CD4-positive, alpha-beta T cell treated with Interleukin-2 at 100 ng/mL for 4 hours (primary cell): ENCODE measurements around the gene ZNF674.

Source experiments
- DNase-seq: peaks from one replicate; pipeline ENCODE4 v3.0.0-alpha.2; 2020; ENCODE audit warnings: low spot score

The ZNF674 gene

DNA sequence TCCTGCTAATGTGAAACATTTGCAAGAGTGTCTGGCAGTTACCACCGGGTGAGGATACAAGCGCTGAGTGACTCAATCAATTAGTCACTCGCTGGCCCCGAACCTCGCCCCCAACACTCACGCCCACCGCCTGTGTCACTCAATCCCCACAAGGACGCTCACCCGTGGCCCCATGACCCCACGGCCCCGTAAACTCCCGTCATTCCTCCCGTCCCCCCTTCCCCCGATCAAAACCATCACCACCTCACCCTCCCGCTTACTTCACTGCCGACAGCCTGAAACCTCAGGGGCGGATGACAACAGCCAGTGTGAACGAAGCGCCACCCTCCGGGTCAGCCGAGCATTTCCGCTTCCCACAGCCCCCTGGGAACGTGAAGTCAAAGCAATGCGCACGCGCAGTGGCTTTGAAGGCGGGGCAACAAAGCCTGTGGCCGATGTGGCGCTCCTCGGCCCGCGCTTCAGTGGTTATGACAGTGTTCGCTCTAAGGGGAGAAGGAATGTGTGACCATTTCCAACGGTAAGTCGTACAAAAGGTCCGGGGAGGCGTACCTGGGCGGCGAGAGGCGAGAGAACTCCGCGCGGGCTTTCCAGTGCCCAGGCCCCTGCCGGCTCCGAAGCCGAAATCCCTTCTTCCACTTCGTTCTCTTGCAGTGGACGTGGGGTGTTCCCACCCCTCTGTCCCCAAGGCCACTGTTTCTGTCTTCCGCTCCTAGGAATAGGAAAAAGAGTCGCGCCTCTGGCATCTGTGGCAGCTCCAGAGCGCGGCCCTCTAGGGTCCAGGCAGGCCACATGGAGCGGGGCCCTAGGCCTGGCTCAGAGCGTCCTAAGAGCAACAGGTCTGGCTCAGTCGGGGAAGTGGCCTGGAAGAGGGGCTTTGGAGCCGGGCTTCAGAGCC lies at the start of gene ZNF674:
ZNF674 (minus strand) TSS at position 311 of the 895 bp plus-strand sequence. CDS start 3,334 bp downstream, outside the sequence.
- peak; percentile 92 for DNase-seq

DNA sequence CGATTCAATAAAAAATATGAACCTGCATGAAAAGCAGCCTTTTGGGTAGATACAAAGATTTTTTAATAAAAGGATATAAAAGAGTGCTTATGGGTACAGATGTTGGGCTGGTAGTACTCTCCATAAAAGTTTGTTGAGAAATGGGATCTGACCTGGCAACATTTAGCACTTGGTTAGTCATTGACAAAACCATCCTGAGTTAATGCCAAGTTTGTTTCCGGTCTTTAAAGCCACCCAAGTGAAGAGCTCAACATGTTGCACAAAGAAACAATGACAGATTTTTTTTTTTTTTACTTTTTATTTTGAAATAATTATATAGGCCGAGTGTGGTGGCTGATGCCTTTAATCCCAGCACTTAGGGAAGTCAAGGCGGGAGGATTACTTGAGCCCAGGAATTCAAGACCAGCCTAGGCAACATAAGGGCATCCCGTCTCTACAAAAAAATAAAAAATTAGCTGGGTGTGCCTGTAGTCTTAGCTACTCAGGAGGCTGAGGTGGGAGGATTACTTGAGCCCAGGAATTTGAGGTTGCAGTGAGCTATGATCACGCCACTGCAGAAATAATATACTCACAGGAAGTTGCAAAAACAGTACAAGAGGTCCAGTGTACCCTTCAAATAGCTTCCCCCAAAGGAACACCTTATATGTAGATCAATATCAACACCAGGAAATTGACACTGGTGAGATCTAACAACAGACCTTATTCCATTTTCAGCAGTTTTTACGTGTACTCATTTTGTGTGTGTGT lies 44.9 kb upstream of the ZNF674 start:
- no peak for DNase-seq

DNA sequence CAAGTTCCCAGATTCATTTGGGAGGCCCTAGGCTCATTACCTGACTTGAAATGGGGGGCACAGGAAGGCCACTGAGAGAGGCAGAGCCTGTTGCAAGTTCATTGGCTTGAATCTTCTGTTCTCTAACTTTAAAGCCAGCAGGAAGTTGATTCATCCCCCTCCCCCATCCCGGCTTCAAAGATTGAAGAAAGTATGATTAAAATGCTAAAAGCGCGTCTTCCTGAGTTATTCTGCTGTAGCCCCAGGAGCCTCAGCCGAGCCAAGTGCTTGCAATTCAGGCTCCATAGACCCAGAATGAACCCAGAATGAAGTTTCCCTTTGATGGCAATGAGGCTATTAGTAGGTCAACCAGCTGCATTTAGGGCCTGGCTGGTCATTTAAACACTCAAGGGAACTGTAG lies 43.0 kb upstream of the ZNF674 start:
- peak; percentile 51 for DNase-seq

DNA sequence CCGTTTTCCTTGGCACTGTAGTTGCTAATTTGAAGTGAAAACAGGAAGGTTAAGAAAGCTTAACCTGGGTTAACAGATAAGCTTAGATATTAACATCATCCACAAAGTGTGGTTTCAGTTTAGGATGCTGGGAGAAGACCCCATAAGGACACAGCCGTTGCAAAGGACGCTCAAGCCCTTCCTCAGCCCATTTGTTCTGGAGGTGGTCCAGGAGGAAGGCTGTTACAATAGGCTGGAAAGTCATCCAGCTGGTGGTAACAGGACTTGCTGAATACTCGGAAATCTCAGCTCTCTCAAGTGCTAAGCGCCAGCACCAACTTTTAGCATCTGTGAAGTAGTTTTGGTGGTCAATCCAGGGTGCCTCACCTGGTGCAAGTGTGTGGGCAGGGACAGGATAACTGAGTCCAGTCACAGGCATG lies 42.5 kb upstream of the ZNF674 start:
- DNase-seq, result no peak

DNA sequence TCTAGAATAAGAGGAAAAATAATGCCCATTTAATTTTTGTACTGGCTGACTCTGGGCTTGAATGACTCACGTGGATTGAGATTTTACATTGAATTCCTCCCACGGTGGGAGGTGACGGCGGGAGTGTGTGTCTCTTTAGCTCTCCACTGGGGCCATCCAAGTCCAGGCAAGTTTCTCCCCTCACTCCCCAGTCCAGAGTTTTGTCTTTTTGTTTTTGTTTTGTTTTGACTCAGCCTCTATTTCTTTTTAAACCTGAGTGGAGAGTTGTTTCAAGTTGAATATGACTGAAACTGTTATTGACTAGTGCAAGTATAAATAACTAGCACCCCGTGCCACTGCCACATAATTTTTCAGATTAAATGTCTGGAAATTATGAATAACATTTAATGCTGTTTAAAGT lies 41.9 kb upstream of the ZNF674 start:
- no peak for DNase-seq

DNA sequence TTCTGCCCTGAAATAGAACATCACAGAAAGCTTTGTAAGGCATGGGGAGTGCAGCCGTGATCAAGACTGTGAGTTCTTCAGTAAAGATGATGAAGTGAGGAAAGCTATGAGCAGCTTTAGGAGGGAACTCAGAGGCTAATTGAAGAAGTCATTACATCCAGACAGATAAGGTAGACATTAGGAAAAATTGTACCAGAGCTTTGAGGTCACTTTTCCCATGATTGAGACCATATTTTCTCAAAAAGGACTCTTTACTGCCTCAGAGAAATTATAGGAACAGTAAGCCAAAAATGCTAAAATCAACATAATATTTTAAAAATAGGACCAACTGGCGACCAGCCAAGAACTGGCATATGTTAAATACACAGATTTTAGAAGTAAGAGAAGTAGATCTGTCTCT lies 39.5 kb upstream of the ZNF674 start:
- DNase-seq, result no peak

DNA sequence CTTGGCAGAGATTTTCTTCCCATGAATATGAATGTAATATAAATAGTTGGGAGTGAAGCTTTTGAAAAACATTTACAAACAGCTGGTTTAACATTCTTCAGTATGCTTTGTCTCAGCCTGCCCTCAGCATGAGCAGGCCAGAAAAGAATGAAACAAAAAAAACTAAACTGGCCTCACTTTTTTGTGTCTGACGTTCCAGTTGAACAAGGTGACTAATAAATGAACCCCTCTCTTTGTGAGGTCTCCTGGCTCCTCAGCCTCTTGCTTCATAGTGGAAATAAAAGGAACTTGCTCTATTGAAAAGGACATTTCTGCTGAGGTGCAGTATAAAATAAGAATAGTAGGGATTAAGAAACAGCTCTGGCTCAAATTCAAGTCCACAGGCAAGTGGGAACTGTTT lies 37.7 kb upstream of the ZNF674 start:
- no peak for DNase-seq

DNA sequence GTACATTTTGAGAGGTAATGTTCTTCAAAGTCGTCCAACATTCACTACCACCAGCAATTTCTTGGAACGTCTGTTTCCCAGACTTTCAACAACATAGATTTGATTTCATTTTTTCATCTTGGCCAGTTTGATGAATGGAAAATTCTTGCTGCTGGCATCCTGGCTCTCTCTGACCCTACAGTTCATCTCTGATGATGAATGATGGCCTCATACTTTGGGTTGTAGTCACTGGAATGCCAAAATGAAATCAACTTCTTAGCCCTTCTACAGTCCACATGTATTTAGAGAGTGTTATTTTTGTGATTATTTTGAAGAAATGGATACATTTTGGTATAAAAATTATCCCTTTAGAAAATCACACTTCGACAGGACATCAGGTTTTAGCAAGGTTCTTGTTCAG lies 37.1 kb upstream of the ZNF674 start:
- DNase-seq, result no peak

DNA sequence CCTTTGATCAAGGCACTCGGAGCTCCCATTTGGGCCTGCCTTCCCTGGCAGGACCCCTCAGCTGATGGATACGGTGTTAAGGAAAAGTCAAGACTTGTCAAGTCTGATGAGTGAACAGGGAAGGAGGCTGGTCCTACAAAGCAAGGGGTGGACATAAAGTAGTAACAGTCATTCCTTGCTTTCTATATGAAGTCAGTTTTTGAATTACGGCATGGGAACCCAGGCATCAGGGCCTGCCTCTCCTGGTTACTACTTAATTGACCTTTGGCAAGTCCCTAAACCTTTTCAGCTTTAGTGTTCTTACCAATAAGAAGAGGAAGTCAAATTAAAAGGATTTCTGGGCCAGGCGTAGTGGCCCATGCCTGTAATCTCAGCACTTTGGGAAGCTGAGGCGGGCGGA lies 35.4 kb upstream of the ZNF674 start:
- DNase-seq, result no peak

DNA sequence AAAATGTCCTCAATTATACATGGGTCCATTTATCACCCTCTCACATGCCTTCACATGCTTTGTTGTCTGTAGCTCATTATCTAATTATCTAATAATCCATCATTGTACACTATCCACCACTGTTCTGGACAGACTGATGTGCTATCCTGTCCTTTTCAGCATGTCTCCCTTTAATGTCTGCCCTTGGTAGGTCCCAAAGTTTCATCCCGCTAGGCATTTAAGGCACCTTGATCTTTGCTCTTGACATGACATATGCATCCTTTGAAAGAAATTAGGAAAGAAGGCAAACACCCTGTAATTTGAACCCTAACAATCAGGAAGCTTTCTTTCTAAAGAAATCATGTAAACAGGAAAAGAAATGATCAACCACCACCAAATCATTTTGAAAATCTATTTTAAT lies 34.0 kb upstream of the ZNF674 start:
- no peak for DNase-seq

DNA sequence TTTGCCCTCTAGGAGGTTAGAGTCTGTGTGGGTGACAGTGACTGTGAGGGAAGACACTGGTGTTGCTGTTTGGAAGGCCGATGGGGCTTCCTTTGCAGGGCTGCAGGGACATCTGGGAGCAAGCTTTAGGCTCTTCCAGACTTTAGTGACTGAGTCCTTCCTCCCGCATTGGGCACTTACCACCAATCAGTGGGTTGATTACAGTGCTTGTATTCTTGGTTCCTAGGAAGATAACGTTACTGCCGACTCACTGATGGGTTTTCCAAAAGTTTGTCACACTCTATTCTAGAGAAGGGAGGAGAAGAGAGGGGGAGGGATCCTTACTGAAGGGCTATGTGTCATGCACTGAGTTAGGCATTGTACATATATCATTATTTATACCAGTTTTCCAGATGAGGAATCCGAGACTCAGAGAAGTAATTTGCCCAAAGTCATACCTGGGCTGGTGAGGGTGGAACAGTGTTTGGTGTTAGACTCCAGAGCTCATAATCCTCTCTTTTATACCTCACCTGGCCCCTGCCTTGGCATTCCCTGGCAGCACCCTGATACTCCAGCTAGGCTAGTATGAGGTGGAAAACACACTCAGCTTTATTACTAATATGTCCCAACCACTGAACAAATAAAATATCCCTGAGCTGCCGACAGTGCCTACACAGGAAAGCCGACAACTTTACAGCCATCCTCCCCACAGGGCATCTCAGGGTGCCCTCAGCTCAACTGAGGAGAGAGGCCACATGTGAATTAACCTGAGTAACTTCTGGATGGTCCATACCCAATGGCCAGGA lies 32.2 kb upstream of the ZNF674 start:
- DNase-seq, result no peak

DNA sequence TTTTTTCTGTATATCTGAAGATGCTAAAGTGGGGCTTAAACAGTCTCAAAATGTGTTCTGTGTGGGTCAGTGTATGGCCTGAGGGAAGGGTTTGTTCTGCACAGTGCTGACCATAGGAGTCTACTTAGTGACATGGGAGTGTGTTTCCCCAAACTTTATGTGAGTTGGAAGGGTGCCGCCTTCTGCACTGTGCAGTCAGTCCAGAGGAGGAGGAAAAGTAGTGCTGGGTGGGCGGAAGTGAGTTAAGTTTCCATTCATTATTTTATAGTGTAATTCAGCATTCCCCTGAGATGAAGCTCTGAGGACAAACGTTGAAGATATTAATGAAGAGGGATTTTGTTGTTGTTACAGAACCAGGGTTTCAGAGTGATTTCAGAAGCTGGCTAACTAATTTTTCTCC lies 31.2 kb upstream of the ZNF674 start:
- DNase-seq, result no peak

DNA sequence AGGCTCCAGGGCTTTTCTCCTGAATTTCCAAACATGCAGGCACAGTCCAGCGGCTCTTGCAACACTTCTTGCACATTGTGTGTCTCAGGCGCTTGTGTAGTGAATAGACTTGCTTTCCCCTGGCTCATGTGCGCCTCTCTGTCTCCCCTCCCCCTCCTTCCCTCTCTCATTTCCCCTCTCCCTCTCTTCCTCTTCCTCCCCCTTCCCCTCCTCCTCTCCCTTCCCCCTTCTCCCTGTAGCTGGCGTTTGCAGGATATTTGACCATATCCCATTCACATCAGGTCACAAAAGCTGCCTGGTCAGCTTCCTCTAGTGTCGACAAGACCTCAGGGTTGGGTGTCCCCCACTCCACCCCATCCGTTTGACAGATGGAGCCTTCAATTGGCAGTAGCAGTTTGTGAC lies 30.8 kb upstream of the ZNF674 start:
- no peak for DNase-seq

DNA sequence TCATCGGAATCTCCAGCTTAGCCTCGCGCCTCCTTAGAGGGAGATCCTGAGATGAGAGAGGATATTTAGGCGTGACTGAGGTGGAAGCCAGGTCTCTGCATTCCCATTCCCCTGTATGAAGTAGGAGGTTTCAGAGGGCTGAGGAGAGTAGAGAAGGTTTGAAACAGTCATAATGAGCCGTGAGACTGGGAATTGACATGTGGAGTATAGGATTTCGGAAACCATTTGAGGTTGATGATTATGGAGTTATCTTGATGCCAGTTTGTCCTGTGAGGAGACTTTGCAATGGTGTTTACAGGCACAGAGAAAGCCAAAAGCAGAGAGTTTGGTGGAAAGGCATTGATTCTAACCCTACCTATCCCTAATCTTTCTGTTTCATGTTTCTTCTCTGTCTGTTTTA lies 30.4 kb upstream of the ZNF674 start:
- DNase-seq, result no peak

DNA sequence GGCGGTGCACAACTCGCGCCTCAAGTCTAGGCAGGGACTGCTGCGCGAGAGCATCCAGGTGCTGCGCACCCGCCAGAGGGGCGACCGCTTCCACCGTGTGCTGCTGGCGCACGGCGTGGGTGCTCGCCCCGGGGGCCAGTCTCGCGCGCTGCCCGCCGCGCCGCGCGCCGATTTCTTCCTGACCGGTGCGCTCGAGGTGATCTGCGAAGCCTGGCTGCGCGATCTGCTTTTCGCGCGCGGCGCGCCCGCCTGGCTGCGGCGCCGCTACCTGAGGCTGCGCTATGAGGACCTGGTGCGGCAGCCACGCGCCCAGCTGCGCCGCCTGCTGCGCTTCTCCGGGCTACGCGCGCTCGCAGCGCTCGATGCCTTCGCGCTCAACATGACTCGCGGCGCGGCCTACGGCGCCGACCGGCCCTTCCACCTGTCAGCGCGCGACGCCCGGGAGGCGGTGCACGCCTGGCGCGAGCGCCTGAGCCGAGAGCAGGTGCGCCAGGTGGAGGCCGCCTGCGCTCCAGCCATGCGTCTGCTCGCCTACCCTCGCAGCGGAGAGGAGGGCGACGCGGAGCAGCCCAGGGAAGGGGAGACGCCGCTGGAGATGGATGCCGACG lies 29.7 kb upstream of the ZNF674 start:
- peak; percentile 47 for DNase-seq

DNA sequence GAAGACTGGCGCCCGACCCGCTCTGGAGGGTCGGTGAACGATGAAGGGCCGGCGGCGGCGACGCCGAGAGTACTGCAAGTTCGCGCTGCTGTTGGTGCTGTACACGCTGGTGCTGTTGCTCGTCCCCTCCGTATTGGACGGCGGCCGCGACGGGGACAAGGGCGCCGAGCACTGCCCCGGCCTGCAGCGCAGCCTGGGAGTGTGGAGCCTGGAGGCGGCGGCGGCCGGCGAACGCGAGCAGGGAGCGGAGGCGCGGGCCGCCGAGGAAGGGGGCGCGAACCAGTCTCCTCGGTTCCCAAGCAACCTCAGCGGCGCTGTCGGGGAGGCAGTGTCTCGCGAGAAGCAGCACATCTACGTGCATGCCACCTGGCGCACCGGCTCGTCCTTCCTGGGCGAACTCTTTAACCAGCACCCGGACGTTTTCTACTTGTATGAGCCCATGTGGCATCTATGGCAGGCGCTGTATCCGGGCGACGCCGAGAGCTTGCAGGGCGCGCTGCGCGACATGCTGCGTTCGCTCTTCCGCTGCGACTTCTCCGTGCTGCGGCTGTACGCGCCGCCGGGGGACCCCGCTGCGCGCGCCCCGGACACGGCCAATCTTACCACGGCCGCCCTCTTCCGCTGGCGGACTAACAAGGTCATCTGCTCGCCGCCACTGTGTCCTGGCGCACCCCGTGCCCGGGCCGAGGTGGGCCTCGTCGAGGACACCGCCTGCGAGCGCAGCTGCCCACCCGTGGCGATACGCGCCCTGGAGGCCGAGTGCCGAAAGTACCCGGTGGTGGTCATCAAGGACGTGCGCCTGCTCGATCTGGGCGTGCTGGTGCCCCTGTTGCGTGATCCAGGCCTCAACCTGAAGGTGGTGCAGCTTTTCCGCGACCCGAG lies 28.9 kb upstream of the ZNF674 start:
- DNase-seq, result peak; percentile 66

DNA sequence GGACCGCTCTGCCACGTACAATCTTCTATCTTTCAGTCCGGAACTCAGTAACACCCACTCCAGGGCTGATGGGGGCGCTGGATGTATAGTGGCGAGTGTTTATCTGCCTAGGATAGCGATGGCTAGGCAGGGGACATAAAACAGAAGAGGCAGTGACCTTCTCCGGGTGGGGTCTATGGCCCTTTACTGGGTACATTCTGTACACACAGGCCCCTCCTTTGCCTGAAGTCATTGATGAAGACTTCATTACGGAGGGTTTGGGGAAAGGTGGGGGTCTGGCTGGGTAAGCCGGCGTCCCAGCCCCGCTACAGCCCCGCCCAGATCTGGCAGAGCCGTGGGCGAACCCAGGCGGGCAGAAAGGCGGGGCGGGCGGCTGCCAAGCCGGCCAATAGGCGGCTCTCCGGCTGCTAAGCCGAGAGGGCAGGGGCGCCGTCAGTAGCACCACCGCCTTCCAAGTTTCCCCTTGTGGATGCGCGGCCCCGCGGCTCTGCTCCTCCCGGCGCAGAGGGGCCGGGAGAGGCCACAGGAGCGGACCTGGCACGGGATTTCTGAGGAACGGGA lies 28.2 kb upstream of the ZNF674 start, which contains the start of gene CHST7:
CHST7 (plus strand) TSS at position 435 of the 561 bp plus-strand sequence. CDS start 167 bp downstream, outside the sequence.
- peak; percentile 59 for DNase-seq

DNA sequence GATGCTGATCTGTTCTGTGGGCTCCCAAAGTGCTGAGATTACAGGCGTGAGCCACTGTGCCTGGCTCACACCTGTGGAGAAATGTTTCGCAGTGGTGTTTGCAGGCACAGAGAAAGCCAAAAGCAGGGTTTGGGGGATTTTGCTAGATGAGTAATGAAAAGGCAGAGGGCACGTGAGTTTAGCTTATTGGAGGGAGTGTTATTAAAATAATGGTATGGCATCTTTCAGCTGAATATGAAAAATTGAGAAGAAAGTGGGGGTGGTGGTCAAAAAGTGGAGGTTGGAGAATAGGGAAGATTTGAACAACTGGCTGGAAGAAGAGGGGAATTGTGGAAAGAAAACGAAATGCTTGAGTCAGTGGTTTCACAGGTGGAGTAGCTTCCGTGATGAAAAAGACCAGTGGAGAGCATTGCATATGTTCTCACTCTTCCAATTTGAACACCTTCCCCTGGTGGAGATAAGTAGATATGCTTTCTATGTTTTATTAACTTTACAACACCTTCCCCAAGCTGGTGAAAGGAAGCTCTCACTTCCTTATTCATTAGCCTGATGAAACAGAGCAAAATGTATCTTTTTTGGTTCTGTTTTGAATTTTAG lies 27.2 kb upstream of the ZNF674 start:
- DNase-seq, result peak; percentile 63

DNA sequence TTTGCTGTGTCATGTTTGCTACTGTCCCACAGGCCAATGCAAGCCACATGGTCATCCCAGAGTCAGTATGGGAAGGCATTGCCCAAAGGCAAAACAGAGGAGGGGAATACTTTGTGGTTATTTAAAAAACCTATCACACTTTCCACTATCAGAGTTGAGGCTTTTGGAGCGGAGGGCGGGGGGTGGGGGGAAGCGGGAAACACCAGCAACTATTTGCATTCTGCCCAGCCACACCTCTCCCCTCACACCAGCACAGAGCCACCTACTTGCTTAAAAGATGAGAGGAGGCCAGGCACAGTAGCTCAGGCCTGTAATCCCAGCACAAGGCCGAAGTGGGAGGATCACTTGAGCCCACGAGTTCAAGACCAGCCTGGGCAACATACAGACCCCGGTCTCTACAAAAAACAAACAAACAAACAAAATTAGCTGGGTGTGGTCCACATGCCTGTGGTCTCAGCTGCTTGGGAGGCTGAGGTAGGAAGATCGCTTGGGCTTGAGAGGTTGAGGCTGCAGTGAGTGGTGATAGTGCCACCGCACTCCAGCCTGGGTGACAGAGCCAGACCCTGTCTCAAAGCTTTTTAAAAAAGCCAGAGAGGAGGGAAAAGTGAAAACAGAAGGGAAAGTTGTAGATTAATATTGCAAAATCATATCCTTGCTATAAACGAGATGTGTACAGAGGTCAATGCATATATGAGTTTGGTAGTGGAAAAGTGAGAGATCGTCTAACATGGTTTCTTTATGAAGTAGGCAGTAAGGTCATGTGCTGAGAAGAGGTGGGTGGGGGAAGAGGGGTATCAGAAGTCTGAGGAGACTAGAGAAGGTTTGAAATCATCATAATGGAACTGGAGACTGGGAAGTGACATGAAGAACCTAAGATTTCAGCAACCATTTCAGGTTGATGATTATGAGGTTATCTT lies 26.5 kb upstream of the ZNF674 start:
- no peak for DNase-seq
